GM12878 (cell line): ENCODE data around the gene CLN6. TPM values are rescaled to one million over a fixed set of nuclear protein-coding genes. Genes with fewer than 3 reads are reported as not detected.

Experiments used
- ATF2 ChIP-seq: IDR thresholded peaks from 2 replicates; pipeline ENCODE4 v1.6.1; 2012; ENCODE audit warnings: low read length, inconsistent platforms
- ATF7 ChIP-seq: fragments of 450-650 bp; IDR thresholded peaks from 2 replicates; pipeline ENCODE4 v1.6.1; 2016; ENCODE audit warnings: low read depth, mild to moderate bottlenecking
- BACH1 ChIP-seq: fragments of 450-650 bp; IDR thresholded peaks from 2 replicates; pipeline ENCODE4 v1.6.1; 2017; ENCODE audit warnings: mild to moderate bottlenecking, borderline replicate concordance
- E4F1 ChIP-seq: fragments of 450-650 bp; IDR thresholded peaks from 2 replicates; pipeline ENCODE4 v1.6.1; 2018; ENCODE audit warnings: borderline replicate concordance, mild to moderate bottlenecking; ENCODE audit not compliant: partially characterized antibody
- HDAC6 ChIP-seq: fragments of 200-600 bp; sonication (generic); IDR thresholded peaks from one replicate; pipeline ENCODE4 v1.8.0; 2017; ENCODE audit warnings: antibody characterized with exemption; ENCODE audit not compliant: unreplicated experiment
- JUND ChIP-seq: IDR thresholded peaks from 2 replicates; pipeline ENCODE4 v1.6.1; 2012; ENCODE audit warnings: low read depth, mild to moderate bottlenecking, low read length, improper control_type of control experiment, moderate library complexity
- MYC ChIP-seq: IDR thresholded peaks from 2 replicates; pipeline ENCODE4 v1.6.1; 2011; ENCODE audit warnings: mild to moderate bottlenecking, low read length, moderate library complexity, inconsistent platforms; ENCODE audit not compliant: insufficient read depth, insufficient replicate concordance, insufficient read length, severe bottlenecking
- NFIC ChIP-seq: IDR thresholded peaks from 2 replicates; pipeline ENCODE4 v1.6.1; 2012; ENCODE audit warnings: low read depth, mild to moderate bottlenecking, inconsistent platforms, low read length, moderate library complexity
- PAX5 ChIP-seq: IDR thresholded peaks from 2 replicates; pipeline ENCODE4 v1.6.1; 2011; ENCODE audit warnings: low read depth, low read length, borderline replicate concordance
- POLR2AphosphoS5 ChIP-seq: IDR thresholded peaks from 2 replicates; pipeline ENCODE4 v1.6.1; 2011; ENCODE audit warnings: mild to moderate bottlenecking, low read length, inconsistent platforms
- RAD21 ChIP-seq: IDR thresholded peaks from 2 replicates; pipeline ENCODE4 v1.6.1; 2011; ENCODE audit warnings: mild to moderate bottlenecking, low read depth, low read length, moderate library complexity; ENCODE audit not compliant: insufficient read depth
- RBBP5 ChIP-seq: fragments of 200-600 bp; sonication (generic); conservative IDR thresholded peaks from 2 replicates; pipeline ENCODE4 v1.6.1; 2016
- RFX5 ChIP-seq: IDR thresholded peaks from 2 replicates; pipeline ENCODE4 v1.6.1; 2011; ENCODE audit warnings: low read depth, low read length, improper control_type of control experiment
- SIN3A ChIP-seq: IDR thresholded peaks from 2 replicates; pipeline ENCODE4 v1.6.1; 2012; ENCODE audit warnings: low read depth, low read length, improper control_type of control experiment
- SMC3 ChIP-seq: IDR thresholded peaks from 2 replicates; pipeline ENCODE4 v1.6.1; 2011; ENCODE audit warnings: low read length, improper control_type of control experiment, borderline replicate concordance
- SRF ChIP-seq, 2 experiments: IDR thresholded peaks; 2 replicates each; pipeline ENCODE4 v1.6.1; 2011; ENCODE audit warnings: low read depth in 2 of 2, low read length in 2 of 2, mild to moderate bottlenecking in 1 of 2, moderate library complexity in 1 of 2
- STAT3 ChIP-seq: IDR thresholded peaks from 2 replicates; pipeline ENCODE4 v1.6.1; 2011; ENCODE audit warnings: low read depth, low read length, improper control_type of control experiment
- TAF1 ChIP-seq: IDR thresholded peaks from 2 replicates; pipeline ENCODE4 v1.6.1; 2011; ENCODE audit warnings: mild to moderate bottlenecking, low read depth, low read length, borderline replicate concordance
- YBX1 ChIP-seq: fragments of 450-650 bp; IDR thresholded peaks from 2 replicates; pipeline ENCODE4 v1.6.1; 2016; ENCODE audit warnings: antibody characterized with exemption
- YY1 ChIP-seq: IDR thresholded peaks from 2 replicates; pipeline ENCODE4 v1.6.1; 2011; ENCODE audit warnings: low read depth, mild to moderate bottlenecking, low read length
- ZNF24 ChIP-seq: fragments of 450-650 bp; IDR thresholded peaks from 2 replicates; pipeline ENCODE4 v1.6.1; 2017; ENCODE audit warnings: antibody characterized with exemption, mild to moderate bottlenecking
- ZNF274 ChIP-seq: IDR thresholded peaks from one replicate; pipeline ENCODE4 v1.8.0; 2011; ENCODE audit not compliant: insufficient read length, insufficient read depth
- ZNF622 ChIP-seq: fragments of 450-650 bp; IDR thresholded peaks from 2 replicates; pipeline ENCODE4 v1.6.1; 2017; ENCODE audit warnings: mild to moderate bottlenecking, inconsistent platforms
- ZZZ3 ChIP-seq: IDR thresholded peaks from 2 replicates; pipeline ENCODE4 v1.6.1; 2011; ENCODE audit warnings: low read depth; ENCODE audit not compliant: control insufficient read depth, insufficient read length
- polyA plus RNA-seq, 11 experiments: library from polyadenylated mRNA; depleted of rRNA in 4 of 11; unstranded in 6 of 11; stranded (reverse) in 5 of 11; fragments of >200 nt; fragmentation: Nextera tagmentation in 4 of 11; fragmentation: Illumina TruSeq in 1 of 11; extraction: Ambion mirVana in 4 of 11; extraction: Trizol in 1 of 11; gene quantifications; 1 replicate in 1 of 11; 2 replicates in 10 of 11; pipeline versions ENCODE4 v1.2.1 to v1.2.3, GENCODE V29; 2011 to 2016; ENCODE audit warnings: inconsistent platforms in 2 of 11, missing spikeins in 2 of 11, low read depth in 1 of 11
- total RNA-seq, 4 experiments: library from RNA; depleted of rRNA in 3 of 4; stranded (reverse); fragments of >200 nt in 3 of 4; fragmentation: Illumina TruSeq in 1 of 4; extraction: Trizol in 1 of 4; gene quantifications; 2 replicates each; pipeline versions ENCODE4 v1.2.1 to v1.2.3, GENCODE V29; 2013 to 2021
- TF ChIP-seq, protein P1 (sequence below): fragments of 450-650 bp; IDR thresholded peaks from 2 replicates; pipeline ENCODE4 v1.6.1; 2016; ENCODE audit warnings: mild to moderate bottlenecking, moderate library complexity, borderline replicate concordance

Gene CLN6
- total and polyA plus RNA-seq, 10 of the 15 experiments (the other 5 are each of a cell fraction or from before 2014, with no cell fraction given), result 0.74 to 69.0 (median 30.3) TPM

DNA sequence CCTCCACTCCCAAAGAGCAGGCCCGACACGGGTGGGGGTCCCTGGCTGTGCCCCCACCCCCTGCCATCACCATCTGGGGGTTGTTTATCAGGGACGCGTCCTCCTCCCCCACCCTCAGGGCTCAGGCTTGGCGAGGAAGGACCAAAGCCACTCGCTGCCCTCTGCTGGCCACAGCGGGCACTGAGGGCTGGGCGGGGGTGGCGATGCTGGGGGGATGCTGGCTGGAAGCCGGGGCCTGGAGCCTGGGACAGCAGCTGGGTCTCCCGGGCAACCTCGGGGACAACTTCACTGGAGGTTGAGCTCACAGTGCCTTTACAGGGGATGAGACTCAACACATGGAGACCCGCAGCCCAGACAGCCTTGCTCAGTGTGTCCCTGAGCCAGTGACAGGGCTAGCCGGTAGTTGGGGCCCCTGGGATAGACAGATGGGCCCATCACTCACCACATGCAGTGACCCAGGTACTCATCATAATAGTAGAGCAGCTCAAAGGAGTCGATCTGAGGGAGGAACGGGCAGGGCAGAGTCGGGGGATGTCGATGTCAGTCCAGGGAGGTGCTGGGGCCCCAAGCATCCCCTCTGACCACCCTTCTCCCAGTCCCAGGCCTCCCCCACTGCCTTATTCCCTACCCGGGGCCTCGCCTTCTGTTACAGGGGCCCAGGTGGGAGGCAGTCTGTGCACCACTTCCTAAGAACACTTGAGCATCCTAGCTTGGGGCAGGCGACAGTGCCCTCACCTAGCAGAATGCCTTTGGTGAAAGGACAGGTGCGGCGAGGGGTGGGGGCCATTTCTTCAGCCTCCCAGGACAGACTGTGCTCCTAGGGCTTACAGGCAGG is 18.5 kb downstream of the CLN6 start (continued):
- TF ChIP-seq TAF1 (no peak), YY1 (peak; percentile 50; the same call in 1 of the 2 replicates), STAT3 (no peak), BACH1 (no peak), RFX5 (no peak), ATF2 (no peak), RBBP5 (no peak), ZNF24 (no peak), MYC (no peak), YBX1 (no peak), HDAC6 (no peak), SIN3A (no peak), RAD21 (peak; percentile 77), JUND (no peak), SMC3 (peak; percentile 46), NFIC (no peak), PAX5 (no peak), ZNF622 (no peak), POLR2AphosphoS5 (no peak), E4F1 (no peak), SRF (IDR thresholded peaks at IDR 0.05; ENCODE audit: low read depth in 2 of 2, low read length in 2 of 2) (no peak), ATF7 (no peak), ZNF274 (no peak), ZZZ3 (no peak)
- TF ChIP-seq, protein P1, sequence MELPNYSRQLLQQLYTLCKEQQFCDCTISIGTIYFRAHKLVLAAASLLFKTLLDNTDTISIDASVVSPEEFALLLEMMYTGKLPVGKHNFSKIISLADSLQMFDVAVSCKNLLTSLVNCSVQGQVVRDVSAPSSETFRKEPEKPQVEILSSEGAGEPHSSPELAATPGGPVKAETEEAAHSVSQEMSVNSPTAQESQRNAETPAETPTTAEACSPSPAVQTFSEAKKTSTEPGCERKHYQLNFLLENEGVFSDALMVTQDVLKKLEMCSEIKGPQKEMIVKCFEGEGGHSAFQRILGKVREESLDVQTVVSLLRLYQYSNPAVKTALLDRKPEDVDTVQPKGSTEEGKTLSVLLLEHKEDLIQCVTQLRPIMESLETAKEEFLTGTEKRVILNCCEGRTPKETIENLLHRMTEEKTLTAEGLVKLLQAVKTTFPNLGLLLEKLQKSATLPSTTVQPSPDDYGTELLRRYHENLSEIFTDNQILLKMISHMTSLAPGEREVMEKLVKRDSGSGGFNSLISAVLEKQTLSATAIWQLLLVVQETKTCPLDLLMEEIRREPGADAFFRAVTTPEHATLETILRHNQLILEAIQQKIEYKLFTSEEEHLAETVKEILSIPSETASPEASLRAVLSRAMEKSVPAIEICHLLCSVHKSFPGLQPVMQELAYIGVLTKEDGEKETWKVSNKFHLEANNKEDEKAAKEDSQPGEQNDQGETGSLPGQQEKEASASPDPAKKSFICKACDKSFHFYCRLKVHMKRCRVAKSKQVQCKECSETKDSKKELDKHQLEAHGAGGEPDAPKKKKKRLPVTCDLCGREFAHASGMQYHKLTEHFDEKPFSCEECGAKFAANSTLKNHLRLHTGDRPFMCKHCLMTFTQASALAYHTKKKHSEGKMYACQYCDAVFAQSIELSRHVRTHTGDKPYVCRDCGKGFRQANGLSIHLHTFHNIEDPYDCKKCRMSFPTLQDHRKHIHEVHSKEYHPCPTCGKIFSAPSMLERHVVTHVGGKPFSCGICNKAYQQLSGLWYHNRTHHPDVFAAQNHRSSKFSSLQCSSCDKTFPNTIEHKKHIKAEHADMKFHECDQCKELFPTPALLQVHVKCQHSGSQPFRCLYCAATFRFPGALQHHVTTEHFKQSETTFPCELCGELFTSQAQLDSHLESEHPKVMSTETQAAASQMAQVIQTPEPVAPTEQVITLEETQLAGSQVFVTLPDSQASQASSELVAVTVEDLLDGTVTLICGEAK, result no peak
